Tibial nerve (tissue), 4 donors: Measurements from ENCODE around the gene CADPS. TPM values are rescaled to one million over a fixed set of nuclear protein-coding genes. Genes with fewer than 3 reads are reported as not detected.

Experiments used
- DNase-seq, 2 donors: peaks; one replicate each; pipeline ENCODE4 v3.0.0-alpha.2; 2019; ENCODE audit warnings: low spot score in 2 of 2
- H3K27ac ChIP-seq, 4 donors: fragments of 200-600 bp; sonication (generic) in 3 of 4; one replicate each; pipeline ENCODE4 v1.5.1; 2017 to 2019; ENCODE audit warnings: mild to moderate bottlenecking in 1 of 4
- H3K27me3 ChIP-seq, 2 donors: fragments of 200-600 bp; sonication (generic) in 1 of 2; one replicate each; pipeline versions ENCODE4 v1.5.1 to v1.6.0; 2017 to 2019
- H3K36me3 ChIP-seq, 3 donors: fragments of 200-600 bp; sonication (generic); one replicate each; pipeline ENCODE4 v1.5.1; 2018 to 2019
- H3K4me1 ChIP-seq, 4 donors: fragments of 200-600 bp; sonication (generic) in 3 of 4; one replicate each; pipeline ENCODE4 v1.5.1; 2017 to 2019
- H3K4me3 ChIP-seq, 4 donors: fragments of 200-600 bp; sonication (generic) in 3 of 4; one replicate each; pipeline ENCODE4 v1.5.1; 2017 to 2019; ENCODE audit warnings: mild to moderate bottlenecking in 1 of 4, moderate library complexity in 1 of 4
- H3K9me3 ChIP-seq, 4 donors: fragments of 200-600 bp; sonication (generic) in 3 of 4; one replicate each; pipeline ENCODE4 v1.5.1; 2017 to 2019
- CTCF ChIP-seq, 5 experiments: fragments of 200-600 bp in 3 of 5; fragments of 450-650 bp in 2 of 5; sonication (generic) in 3 of 5; IDR thresholded peaks; one replicate each; pipeline ENCODE4 v1.5.1; 2016 to 2019; ENCODE audit warnings: antibody characterized with exemption in 5 of 5, mild to moderate bottlenecking in 3 of 5, moderate library complexity in 2 of 5
- EP300 ChIP-seq, 2 donors: sonication (generic); formaldehyde crosslinking; IDR thresholded peaks; one replicate each; pipeline ENCODE4 v1.6.1; 2017; ENCODE audit warnings: antibody characterized with exemption in 2 of 2, mild to moderate bottlenecking in 1 of 2
- POLR2A ChIP-seq, 2 donors: fragments of 450-650 bp; IDR thresholded peaks; one replicate each; pipeline ENCODE4 v1.6.1; 2017; ENCODE audit warnings: antibody characterized with exemption in 2 of 2, mild to moderate bottlenecking in 2 of 2, moderate library complexity in 2 of 2
- WGBS, 2 donors: methylation state at CpG; one replicate each; pipeline ENCODE4 v1.1.5; 2018; 5-methylcytosine and 5-hydroxymethylcytosine counted together
- total RNA-seq, 4 donors: library from RNA; depleted of rRNA; stranded (reverse); fragments of >200 nt; gene quantifications; one replicate each; pipeline ENCODE4 v1.1.0, GENCODE V29; 2016

The CADPS gene
- total RNA-seq, 4 donors from 2014 or later: 16.2 to 16.7 TPM; not detected in 2

GRCh38 chr3:62406945-62407344 lies 468.3 kb downstream of the CADPS start:
- whole genome bisulfite sequencing, 2 donors: 64 to 70% methylated on average over 2 of the region's 2 CpGs
- Histone ChIP-seq H3K36me3 (no peaks in the 10 kb centered on the region), H3K9me3 (no peaks in the 10 kb centered on the region), H3K4me1 (no peaks in the 10 kb centered on the region), H3K27me3 (peaks cover 0 to 5% of the 10 kb centered on the region in 2 donors), H3K27ac (no peak overlapping the region), H3K4me3 (no peak overlapping the region)
- no peak for DNase-seq
- TF ChIP-seq EP300 (IDR thresholded peaks at IDR 0.05) (no peak), CTCF (IDR thresholded peaks at IDR 0.05) (no peak), POLR2A (IDR thresholded peaks at IDR 0.05) (no peak)

GRCh38 chr3:62405566-62405965 lies 469.6 kb downstream of the CADPS start:
- 89% methylated on average over 6 of the region's 6 CpGs for WGBS, 2 donors
- no peak overlapping the region for H3K27ac ChIP-seq
- no peak for DNase-seq

GRCh38 chr3:62405135-62405534 lies 470.1 kb downstream of the CADPS start:
- TF ChIP-seq POLR2A (IDR thresholded peaks at IDR 0.05) (no peak), CTCF (IDR thresholded peaks at IDR 0.05) (no peak), EP300 (IDR thresholded peaks at IDR 0.05) (no peak)
- H3K4me3 ChIP-seq: no peak overlapping the region
- DNase-seq: no peak
- H3K9me3 ChIP-seq: no peaks in the 10 kb centered on the region
- no peaks in the 10 kb centered on the region for H3K36me3 ChIP-seq
- WGBS, 2 donors: 86 to 87% methylated on average over 6 of the region's 6 CpGs
- H3K4me1 ChIP-seq: no peaks in the 10 kb centered on the region
- no peak overlapping the region for H3K27ac ChIP-seq
- H3K27me3 ChIP-seq: peaks cover 0 to 5% of the 10 kb centered on the region in 2 donors

More at GRCh38 chr3:62405566-62405965, 469.6 kb downstream of the CADPS start:
- Histone ChIP-seq H3K27me3 (peaks cover 0 to 5% of the 10 kb centered on the region in 2 donors), H3K36me3 (no peaks in the 10 kb centered on the region), H3K4me3 (no peak overlapping the region), H3K9me3 (no peaks in the 10 kb centered on the region), H3K4me1 (no peaks in the 10 kb centered on the region)
- TF ChIP-seq POLR2A (IDR thresholded peaks at IDR 0.05): no peak
- no peak for TF ChIP-seq CTCF (IDR thresholded peaks at IDR 0.05)
- no peak for TF ChIP-seq EP300 (IDR thresholded peaks at IDR 0.05)

- Histone ChIP-seq H3K27me3 (peaks cover 0 to 5% of the 10 kb centered on the region in 2 donors), H3K4me3 (no peak overlapping the region), H3K36me3 (no peaks in the 10 kb centered on the region), H3K9me3 (no peaks in the 10 kb centered on the region), H3K27ac (no peak overlapping the region), H3K4me1 (no peaks in the 10 kb centered on the region)
- no peak for DNase-seq
- 85% methylated on average over 8 of the region's 8 CpGs for WGBS, 2 donors
- no peak for TF ChIP-seq POLR2A (IDR thresholded peaks at IDR 0.05)
- no peak for TF ChIP-seq EP300 (IDR thresholded peaks at IDR 0.05)
- no peak for TF ChIP-seq CTCF (IDR thresholded peaks at IDR 0.05)
Measured at GRCh38 chr3:62404321-62404720, 470.9 kb downstream of the CADPS start.

- DNase-seq: no peak
- Histone ChIP-seq H3K27ac (no peak overlapping the region), H3K36me3 (no peaks in the 10 kb centered on the region), H3K4me1 (no peaks in the 10 kb centered on the region), H3K4me3 (no peak overlapping the region), H3K27me3 (peaks cover 0 to 5% of the 10 kb centered on the region in 2 donors), H3K9me3 (no peaks in the 10 kb centered on the region)
- WGBS, 2 donors: 63 to 83% methylated on average over 3 of the region's 3 CpGs
- TF ChIP-seq POLR2A (IDR thresholded peaks at IDR 0.05) (no peak), CTCF (IDR thresholded peaks at IDR 0.05) (no peak), EP300 (IDR thresholded peaks at IDR 0.05) (no peak)
Measured at GRCh38 chr3:62403765-62404164, 471.5 kb downstream of the CADPS start.
